Activated naive CD8-positive, alpha-beta T cell treated with anti-CD3 and anti-CD28 coated beads, Interleukin-2, amount 50 U/mL, for 24 hours (primary cell): ENCODE measurements around the gene AKAP9.
"Not testable (repeated sequence)": the region's sequence is repeated elsewhere in the genome, so short reads cannot be mapped to it uniquely, and the experiment has no call there.

ENCODE experiments used
- ATAC-seq: fragments of 150-1000 bp; cut with Tn5 transposase; one replicate; pipeline ENCODE4 v1.10.0; 2021
- DNase-seq: peaks from one replicate; pipeline ENCODE4 v3.0.0; 2021
- H3K27ac Mint-ChIP-seq: one replicate; pipeline ENCODE4 v1.8.0; 2021; ENCODE audit warnings: mild to moderate bottlenecking, mixed read lengths
- H3K27me3 Mint-ChIP-seq: one replicate; pipeline ENCODE4 v1.8.0; 2021; ENCODE audit warnings: mixed read lengths
- H3K36me3 Mint-ChIP-seq: one replicate; pipeline ENCODE4 v1.8.0; 2021; ENCODE audit warnings: low read depth, mixed read lengths
- H3K4me1 Mint-ChIP-seq: one replicate; pipeline ENCODE4 v1.8.0; 2021; ENCODE audit warnings: mixed read lengths
- H3K4me3 Mint-ChIP-seq: one replicate; pipeline ENCODE4 v1.8.0; 2021; ENCODE audit warnings: mild to moderate bottlenecking, moderate library complexity, mixed read lengths
- H3K9me3 Mint-ChIP-seq: one replicate; pipeline ENCODE4 v1.8.0; 2021; ENCODE audit warnings: mixed read lengths

AKAP9 gene

GRCh38 chr7:92134271-92135051, 193.8 kb downstream of the AKAP9 start, which contains the start of gene CYP51A1:
Gene CYP51A1, minus strand, starts transcription at chr7:92134477. Its CDS starts 113 bp downstream, at chr7:92134364.
- peak; percentile 94 for DNase-seq
- H3K27ac Mint-ChIP-seq = peak within 1 kb of the TSS; percentile 98
- peaks cover 18% of the 10 kb centered on the region for H3K36me3 Mint-ChIP-seq
- ATAC-seq = peak; percentile 96
- no peaks in the 10 kb centered on the region for H3K27me3 Mint-ChIP-seq
- H3K4me3 Mint-ChIP-seq = peak within 1 kb of the TSS; percentile 93
- peaks cover 28% of the 10 kb centered on the region for H3K4me1 Mint-ChIP-seq
- no peaks in the 10 kb centered on the region for H3K9me3 Mint-ChIP-seq

- peak overlapping the region; percentile 93 for H3K4me3 Mint-ChIP-seq
- peak overlapping the region; percentile 98 for H3K27ac Mint-ChIP-seq
- H3K27me3 Mint-ChIP-seq = no peaks in the 10 kb centered on the region
- peaks cover 28% of the 10 kb centered on the region for H3K4me1 Mint-ChIP-seq
- no peaks in the 10 kb centered on the region for H3K9me3 Mint-ChIP-seq
- H3K36me3 Mint-ChIP-seq = peaks cover 15% of the 10 kb centered on the region
- ATAC-seq (no peak), DNase-seq (peak; percentile 12)
Observed at GRCh38 chr7:92135052-92135889, 194.6 kb downstream of the AKAP9 start.

GRCh38 chr7:92137557-92137956, 196.9 kb downstream of the AKAP9 start:
- ATAC-seq (no peak), DNase-seq (no peak)
- H3K36me3 Mint-ChIP-seq = peaks cover 5% of the 10 kb centered on the region
- H3K4me1 Mint-ChIP-seq = peaks cover 22% of the 10 kb centered on the region
- H3K27ac Mint-ChIP-seq = no peak overlapping the region
- no peaks in the 10 kb centered on the region for H3K9me3 Mint-ChIP-seq
- no peaks in the 10 kb centered on the region for H3K27me3 Mint-ChIP-seq
- H3K4me3 Mint-ChIP-seq = no peak overlapping the region

GRCh38 chr7:92141161-92141560, 200.5 kb downstream of the AKAP9 start:
- no peak for DNase-seq
- H3K27ac Mint-ChIP-seq = no peak overlapping the region
- no peaks in the 10 kb centered on the region for H3K9me3 Mint-ChIP-seq
- no peak overlapping the region for H3K4me3 Mint-ChIP-seq
- H3K36me3 Mint-ChIP-seq = peaks cover 2% of the 10 kb centered on the region
- no peaks in the 10 kb centered on the region for H3K4me1 Mint-ChIP-seq
- H3K27me3 Mint-ChIP-seq = no peaks in the 10 kb centered on the region
- ATAC-seq = no peak

- DNase-seq, H3K36me3 Mint-ChIP-seq, H3K4me3 Mint-ChIP-seq, H3K9me3 Mint-ChIP-seq, H3K4me1 Mint-ChIP-seq, ATAC-seq, H3K27me3 Mint-ChIP-seq, H3K27ac Mint-ChIP-seq: not testable (repeated sequence)
Observed at GRCh38 chr7:92142791-92143190, 202.1 kb downstream of the AKAP9 start.

- not testable (repeated sequence) for H3K9me3 Mint-ChIP-seq, H3K36me3 Mint-ChIP-seq, H3K4me3 Mint-ChIP-seq, H3K4me1 Mint-ChIP-seq, H3K27ac Mint-ChIP-seq, DNase-seq, ATAC-seq, H3K27me3 Mint-ChIP-seq
Observed at GRCh38 chr7:92143192-92143880, 202.7 kb downstream of the AKAP9 start.

- no peaks in the 10 kb centered on the region for H3K36me3 Mint-ChIP-seq
- H3K27ac Mint-ChIP-seq = no peak overlapping the region
- no peak for ATAC-seq
- H3K4me1 Mint-ChIP-seq = no peaks in the 10 kb centered on the region
- H3K4me3 Mint-ChIP-seq = no peak overlapping the region
- no peaks in the 10 kb centered on the region for H3K9me3 Mint-ChIP-seq
- H3K27me3 Mint-ChIP-seq = no peaks in the 10 kb centered on the region
- no peak for DNase-seq
Observed at GRCh38 chr7:92149736-92150239, 209.1 kb downstream of the AKAP9 start.

GRCh38 chr7:92150450-92151017, 209.9 kb downstream of the AKAP9 start:
- Mint-ChIP-seq H3K4me3 (no peak overlapping the region), H3K27ac (no peak overlapping the region), H3K27me3 (no peaks in the 10 kb centered on the region), H3K9me3 (no peaks in the 10 kb centered on the region), H3K36me3 (no peaks in the 10 kb centered on the region), H3K4me1 (no peaks in the 10 kb centered on the region)
- ATAC-seq (no peak), DNase-seq (no peak)

- no peaks in the 10 kb centered on the region for H3K36me3 Mint-ChIP-seq
- no peak for DNase-seq
- no peaks in the 10 kb centered on the region for H3K4me1 Mint-ChIP-seq
- H3K9me3 Mint-ChIP-seq = no peaks in the 10 kb centered on the region
- ATAC-seq = no peak
- no peak overlapping the region for H3K27ac Mint-ChIP-seq
- no peak overlapping the region for H3K4me3 Mint-ChIP-seq
- H3K27me3 Mint-ChIP-seq = no peaks in the 10 kb centered on the region
Observed at GRCh38 chr7:92155108-92155739, 214.6 kb downstream of the AKAP9 start.

GRCh38 chr7:92156990-92157389, 216.3 kb downstream of the AKAP9 start:
- Mint-ChIP-seq H3K4me3 (no peak overlapping the region), H3K27me3 (peaks cover 6% of the 10 kb centered on the region), H3K9me3 (no peaks in the 10 kb centered on the region), H3K36me3 (no peaks in the 10 kb centered on the region), H3K4me1 (no peaks in the 10 kb centered on the region), H3K27ac (no peak overlapping the region)
- DNase-seq (no peak), ATAC-seq (no peak)

- DNase-seq = no peak
- Mint-ChIP-seq H3K27ac (no peak overlapping the region), H3K4me3 (no peak overlapping the region), H3K36me3 (no peaks in the 10 kb centered on the region), H3K27me3 (peaks cover 11% of the 10 kb centered on the region), H3K4me1 (no peaks in the 10 kb centered on the region), H3K9me3 (no peaks in the 10 kb centered on the region)
- no peak for ATAC-seq
Observed at GRCh38 chr7:92158660-92159575, 218.3 kb downstream of the AKAP9 start.
